Stimulated activated CD8-positive, alpha-beta memory T cell treated with anti-CD3 and anti-CD28 coated beads, Interleukin-15, amount 100 ng/mL, for 48 hours (primary cell): ENCODE results near the gene SHROOM3.
"Not testable (repeated sequence)": the region's sequence is repeated elsewhere in the genome, so short reads cannot be mapped to it uniquely, and the experiment has no call there.

Experiments
- DNase-seq, 2 donors: peaks; one replicate each; pipeline ENCODE4 v3.0.0-alpha.2; 2020; ENCODE audit warnings: low read depth in 2 of 2

SHROOM3 gene

DNA sequence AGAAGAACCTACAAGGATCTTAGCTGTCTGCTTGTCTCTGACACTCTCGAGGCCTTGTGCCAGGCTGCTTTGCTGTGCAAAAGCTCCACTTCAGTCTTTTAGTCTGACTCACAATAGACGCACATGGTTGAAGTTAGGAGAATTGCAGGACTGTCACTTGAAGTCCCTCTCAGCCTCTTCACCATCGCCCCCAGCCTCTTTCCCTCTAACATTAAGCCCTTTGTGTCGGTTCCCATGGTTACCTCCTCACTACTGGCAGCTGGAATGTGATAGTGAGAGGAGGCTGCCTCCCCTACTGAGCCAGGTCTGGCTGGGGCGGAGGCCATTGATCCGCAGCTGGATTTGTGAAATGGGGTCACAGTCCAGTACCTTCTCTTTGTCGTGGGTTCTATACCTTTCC is 261.1 kb downstream of the SHROOM3 start:
- no peak for DNase-seq

GRCh38 chr4:76697129-76697803 is 262.2 kb downstream of the SHROOM3 start:
- no peak for DNase-seq

- DNase-seq = no peak
Observed at GRCh38 chr4:76698141-76698540, 263.1 kb downstream of the SHROOM3 start.

DNA sequence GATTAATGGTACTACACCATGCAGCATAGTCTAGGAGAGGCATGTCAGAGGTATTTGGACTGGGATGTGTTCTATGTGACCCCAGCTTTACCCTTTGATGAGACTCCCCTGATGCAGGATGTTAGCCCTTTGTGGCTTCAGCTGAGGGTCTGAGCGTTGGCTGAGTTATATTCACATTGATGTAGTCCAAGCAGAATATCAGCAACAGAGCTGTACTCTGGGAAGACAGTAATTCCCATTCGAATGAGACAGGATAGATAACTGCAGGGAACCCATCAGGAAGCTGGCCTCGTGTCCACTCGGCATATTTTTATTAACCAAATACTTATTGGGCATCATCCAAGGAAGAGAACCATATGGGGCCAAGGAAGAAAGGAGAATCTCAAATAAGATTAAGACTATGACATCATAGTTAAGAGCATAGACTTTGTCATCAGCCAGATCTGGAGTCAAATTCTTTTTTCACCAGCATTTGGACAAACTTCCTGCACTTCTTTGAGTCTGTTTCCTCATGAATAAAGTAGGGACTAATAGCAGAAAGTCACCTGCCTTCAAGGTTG is 264.8 kb downstream of the SHROOM3 start:
- no peak for DNase-seq

GRCh38 chr4:76702440-76703122 is 267.6 kb downstream of the SHROOM3 start:
- no peak for DNase-seq

DNA sequence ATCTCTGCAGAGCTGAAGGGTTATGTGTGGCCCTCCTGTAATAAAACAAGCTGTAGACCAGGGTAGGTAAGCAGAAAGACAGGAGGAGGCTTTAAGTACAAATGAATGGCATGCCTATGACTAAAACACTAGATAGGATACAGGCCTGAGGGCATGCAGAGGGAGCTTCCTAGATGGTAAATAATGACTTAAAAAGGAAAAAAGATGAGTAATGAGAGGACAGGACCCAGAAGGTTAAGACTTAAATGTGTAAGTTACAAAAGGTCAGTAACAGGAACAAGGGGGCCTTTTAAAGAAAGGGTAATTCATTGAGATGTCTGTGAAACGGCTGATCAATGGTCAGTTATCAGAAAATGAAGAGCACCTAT is 268.1 kb downstream of the SHROOM3 start:
- DNase-seq = no peak

- DNase-seq = no peak
Observed at GRCh38 chr4:76703676-76704075, 268.6 kb downstream of the SHROOM3 start.

GRCh38 chr4:76704133-76704881 is 269.3 kb downstream of the SHROOM3 start:
- no peak for DNase-seq

DNA sequence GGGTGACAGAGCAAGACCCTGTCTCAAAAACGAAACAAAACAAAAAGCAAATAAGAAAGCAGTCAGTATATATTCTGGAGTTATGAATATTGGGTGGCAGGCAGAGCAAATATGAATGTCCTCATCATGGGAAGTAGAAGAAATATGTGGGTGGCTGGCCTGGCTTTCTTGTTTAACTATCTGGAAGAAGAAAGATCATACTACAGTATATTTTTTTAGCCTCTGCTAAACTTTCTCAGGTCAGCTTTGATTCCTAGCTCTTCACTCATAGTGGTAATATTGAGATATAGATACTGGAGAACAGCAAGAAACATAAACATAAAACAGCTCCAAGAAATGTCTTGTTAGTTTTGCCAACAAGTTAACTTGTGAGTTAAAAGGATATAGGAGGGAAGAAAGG is 270.4 kb downstream of the SHROOM3 start:
- no peak for DNase-seq

- no peak for DNase-seq
Observed at GRCh38 chr4:76706581-76706980, 271.6 kb downstream of the SHROOM3 start.

DNA sequence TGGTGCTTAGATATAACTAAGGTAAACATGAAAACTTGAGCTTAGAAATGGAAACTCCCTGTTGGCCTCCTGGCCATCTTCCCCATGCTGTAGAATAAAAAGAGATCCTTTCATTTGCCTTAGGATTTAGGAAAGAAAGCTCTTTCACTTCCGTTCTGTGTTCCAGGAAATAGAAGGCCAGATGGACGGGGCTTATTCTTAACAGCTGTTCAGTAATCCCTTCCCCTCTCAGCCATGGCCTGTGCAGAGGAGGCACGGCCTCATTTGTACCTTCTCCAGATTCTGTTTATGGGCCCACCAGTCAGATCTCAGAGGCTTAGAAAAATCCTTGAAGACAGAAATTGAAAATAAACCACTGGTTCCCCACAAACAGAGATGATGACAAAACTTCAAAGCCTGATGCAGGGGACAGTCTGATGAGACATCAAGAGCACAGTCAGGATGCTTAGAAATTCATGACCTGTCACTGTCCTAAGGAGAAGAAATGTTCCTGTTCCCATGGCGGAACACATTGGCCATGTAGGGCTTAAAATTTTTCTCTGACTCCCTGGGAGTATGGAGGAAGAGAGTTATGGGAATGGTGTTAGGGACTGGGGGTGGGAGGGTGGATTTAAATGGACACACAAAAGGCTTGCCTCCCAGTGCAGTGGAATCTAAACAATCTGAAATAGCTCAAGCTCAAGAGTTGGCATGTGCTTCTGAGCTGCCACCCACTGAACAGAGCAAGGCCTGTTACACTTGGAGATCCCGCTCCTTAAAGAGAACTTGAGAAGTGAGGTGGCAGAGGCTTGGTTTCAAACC is 274.1 kb downstream of the SHROOM3 start:
- no peak for DNase-seq

GRCh38 chr4:76709772-76710090 is 274.7 kb downstream of the SHROOM3 start:
- DNase-seq = no peak

DNA sequence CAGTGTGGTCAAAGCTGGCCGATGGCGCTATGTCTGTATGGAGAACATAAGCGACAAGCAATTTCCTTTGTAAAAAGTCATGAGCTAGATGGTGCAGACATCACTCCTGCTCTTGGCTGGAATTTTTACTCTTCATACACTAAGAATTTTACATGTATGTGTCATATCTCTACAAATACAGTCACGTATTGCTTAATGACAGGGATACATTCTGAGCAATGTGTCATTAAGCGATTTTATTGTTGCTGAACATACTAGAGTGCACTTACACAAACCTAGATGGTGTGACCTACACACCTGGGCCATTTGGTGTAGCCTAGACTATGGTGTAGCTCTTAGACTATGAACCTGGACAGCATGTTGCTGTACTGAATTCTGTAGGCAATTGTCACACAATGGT is 277.5 kb downstream of the SHROOM3 start:
- DNase-seq = no peak

DNA sequence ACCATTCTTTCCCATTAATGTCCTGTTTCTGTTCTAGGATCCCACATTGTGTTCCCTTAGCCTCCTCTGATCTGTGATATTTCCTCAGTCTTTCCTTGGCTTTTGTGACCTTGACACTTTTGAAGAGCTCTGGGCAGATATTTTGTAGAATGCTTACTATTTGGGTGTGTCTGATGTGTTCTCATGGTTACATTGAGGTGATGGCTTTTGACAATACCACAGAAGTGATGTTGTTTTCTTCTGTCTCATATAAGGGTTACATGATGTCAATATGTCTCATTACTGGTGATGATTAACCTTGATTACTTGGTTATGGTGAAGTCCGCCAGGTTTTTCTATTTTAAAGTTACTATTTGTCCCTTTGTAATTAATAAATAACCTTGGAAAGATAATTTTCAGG is 279.2 kb downstream of the SHROOM3 start:
- DNase-seq = no peak

DNA sequence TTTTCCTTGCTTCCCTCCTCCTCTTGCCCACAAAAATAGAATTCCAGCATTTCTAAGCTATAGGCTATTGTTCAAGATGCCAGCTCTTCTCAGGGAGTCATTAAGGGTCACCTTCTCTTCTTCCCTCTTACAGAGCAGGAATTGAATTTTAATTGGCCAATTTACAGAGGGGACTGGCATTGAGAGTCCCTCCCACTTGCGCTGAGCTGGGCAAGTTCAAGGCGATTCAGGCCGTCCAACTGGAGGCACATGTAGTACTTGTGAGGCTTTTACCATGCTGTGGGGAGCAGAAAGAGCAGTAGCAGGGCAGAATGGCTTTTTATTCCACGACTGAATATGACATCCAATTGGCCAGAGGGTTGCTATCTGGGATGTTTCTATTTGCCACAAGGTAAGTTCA is 281.0 kb downstream of the SHROOM3 start:
- no peak for DNase-seq

DNA sequence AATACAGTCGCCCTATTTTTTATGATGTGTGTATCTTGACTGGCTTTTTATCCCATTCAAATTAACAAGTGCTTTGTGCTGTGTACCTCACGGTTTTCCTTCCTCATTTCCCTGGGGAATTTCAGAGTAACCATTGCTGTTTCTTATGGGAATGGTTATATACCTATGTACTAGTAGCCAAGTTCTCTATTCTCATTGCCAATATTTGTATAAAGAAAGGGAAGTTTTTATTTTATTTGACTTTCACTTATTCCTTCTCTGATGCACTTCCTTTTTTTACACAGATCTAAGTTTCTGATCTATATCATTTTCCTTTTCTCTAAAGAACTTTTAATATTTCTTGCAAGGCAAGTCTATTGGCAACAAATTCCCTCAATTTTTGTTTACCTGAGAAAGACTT is 281.6 kb downstream of the SHROOM3 start:
- no peak for DNase-seq

GRCh38 chr4:76717431-76717830 is 282.4 kb downstream of the SHROOM3 start:
- DNase-seq = no peak

DNA sequence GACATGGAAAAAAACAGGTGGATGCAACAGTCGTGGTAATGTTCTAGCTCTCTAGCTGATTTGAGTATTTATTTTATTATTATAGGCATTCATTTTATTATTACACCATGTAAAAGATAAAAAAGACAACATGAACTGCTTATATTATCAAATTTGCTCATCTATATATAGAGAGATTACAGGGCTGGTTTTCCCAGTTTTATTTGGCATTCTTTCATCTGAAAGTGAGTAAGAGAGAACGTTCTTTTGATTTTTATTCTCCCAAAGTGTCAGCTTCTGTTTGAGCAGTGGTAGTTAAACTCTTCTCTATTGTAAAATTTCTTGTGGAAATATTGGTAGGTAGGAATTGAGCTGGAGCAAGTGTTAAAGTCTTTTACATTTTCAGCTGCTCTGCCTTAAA is 283.0 kb downstream of the SHROOM3 start:
- no peak for DNase-seq

DNA sequence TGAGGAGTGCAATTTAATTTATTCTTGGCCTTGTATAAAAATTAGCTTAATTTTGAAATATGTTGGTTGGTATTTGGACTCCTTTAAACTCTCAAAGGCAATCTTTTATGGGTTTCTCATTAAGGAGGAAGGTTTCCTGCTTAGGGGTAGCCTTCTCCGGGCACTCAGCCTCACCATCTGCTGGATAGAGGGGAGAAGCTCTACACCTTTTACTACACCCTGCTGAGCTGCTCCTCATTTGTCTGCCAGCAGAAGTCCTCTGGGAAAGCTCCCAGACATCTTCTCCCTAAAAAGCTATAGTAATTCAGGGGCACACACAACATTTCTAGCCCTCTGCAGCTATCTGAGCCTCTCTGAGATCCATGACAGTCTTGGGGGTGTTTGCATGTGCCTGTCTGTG is 283.8 kb downstream of the SHROOM3 start:
- DNase-seq = no peak

DNA sequence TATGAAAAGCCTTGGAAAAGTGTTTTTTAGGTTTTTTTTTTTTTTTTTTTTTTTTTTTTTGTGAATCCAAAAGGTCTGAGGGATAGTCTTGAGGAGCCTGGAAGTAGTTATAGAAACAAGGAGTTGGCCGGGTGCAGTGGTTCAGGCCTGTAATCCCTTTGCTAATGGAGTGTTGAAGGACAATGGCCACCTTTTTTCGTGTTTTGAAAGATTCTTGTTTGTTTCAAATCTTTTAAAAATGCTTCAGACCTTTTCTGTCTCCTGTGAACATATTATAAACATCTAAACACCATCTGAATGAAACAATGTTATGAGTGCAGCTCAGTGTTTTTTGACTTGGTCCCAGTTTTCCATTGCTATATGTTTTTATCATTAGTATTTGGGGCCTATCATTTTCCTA is 285.1 kb downstream of the SHROOM3 start:
- DNase-seq = no peak

GRCh38 chr4:76722146-76722545 is 287.1 kb downstream of the SHROOM3 start:
- not testable (repeated sequence) for DNase-seq

GRCh38 chr4:76722838-76723237 is 287.8 kb downstream of the SHROOM3 start:
- no peak for DNase-seq
